DMS114 treated with DMSO at 0.1 percent for 48 hours (cell line): ENCODE measurements around the gene CDC42.

ENCODE experiments used
- DNase-seq: peaks from one replicate; lab custom pipeline; 2025; ENCODE audit not compliant: unreplicated experiment; lab: John Stamatoyannopoulos, UW

Gene CDC42

DNA sequence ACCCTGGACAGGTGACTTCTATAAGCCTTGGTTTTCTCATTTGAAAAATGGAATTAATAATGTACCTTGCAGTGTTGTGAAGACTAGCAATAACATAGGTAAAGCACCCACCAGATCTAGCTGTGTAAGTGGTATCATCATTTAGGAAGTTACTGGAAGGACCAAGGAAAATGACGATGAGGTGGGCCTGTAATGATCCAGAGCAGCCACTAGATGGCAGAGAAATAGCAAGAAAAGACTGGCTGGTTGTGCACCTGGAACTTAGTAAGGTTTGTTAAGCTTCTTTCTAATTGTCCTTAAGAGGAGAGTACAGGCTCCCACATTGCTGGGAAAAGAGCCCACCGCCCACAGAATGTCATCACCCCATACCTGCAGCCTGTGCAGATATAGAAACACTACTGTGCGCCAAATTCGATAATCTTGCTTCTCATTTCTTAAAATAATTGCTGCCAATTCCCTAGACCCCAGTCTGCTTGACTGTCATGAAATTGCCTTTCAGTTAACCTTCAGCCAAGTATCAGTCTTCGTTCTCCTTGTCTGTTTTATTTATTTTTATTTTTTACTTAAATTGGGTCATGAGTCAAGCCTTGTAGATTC is 53.2 kb downstream of the CDC42 start:
- peak; percentile 55 for DNase-seq

DNA sequence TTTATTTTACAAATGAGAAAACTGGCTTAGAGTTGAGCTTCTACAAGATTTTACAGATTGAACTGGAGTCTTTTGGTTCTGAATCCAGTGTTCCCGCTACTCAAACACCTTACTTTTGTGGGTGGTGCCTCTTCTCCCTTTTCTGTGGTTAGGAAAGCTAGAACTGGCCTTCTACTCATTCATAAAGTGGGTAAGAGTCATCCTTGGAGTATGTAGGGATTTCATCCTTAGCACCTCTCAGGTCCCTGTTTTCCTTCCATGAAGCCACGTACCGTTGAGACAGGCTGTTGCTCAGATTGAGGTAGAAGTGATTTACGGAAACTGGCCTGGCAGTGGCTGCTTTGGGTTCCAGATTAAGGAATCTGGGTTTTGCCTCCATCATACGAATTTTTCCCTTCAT is 54.6 kb downstream of the CDC42 start:
- no peak for DNase-seq

DNA sequence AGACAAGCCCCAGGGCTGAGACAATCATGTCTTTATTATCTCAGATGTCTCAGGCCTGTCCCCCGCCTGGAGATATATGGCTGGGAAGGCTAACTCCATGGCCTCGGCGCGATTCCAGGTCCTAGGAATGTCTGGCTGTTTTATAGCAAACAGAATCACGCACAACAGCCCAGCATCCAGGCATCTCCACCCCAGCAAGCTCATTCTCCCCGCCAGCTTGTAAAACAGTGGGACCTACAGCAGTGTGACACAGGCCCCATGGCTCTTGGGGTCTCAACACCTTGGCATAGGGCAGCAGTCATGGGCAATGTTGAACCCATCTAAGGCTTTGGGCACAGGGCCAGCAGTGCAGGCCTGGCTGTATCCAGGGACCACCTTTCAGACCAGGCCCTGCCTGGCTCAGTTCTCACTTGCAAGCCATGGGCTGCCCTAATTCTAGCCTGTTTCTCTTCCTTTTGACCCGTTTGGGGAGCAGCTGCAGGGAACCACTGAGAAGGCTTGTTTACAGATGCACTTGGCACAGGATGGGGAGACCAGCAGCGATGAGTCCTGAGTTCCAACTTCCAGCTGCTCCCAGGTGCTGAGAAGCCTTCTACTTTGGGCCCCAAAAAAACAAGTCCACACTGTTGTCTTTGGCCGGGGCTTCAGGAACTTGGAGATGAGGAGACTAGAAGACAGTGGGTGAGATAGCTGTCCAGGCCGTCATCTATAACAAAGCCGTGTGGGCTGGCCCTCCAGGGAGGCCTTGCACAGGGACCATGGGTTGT is 56.0 kb downstream of the CDC42 start:
- DNase-seq: no peak

DNA sequence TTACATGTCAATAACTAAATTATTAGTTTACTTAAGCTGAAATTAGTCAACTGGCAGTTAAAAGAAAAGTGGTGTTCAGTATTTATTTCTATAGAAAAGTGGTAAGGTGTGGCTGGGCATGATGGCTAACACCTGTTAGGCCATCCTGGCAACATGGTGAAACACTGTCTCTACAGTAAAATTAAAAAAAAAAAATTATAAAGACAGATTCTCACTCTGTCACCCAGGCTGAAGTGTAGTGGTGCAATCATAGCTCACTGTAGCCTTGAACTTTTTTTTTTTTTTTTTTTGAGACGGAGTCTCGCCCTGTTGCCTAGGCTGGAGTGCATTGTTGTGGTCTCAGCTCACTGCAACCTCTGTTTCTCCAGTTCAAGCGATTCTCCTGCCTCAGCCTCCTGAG is 57.5 kb downstream of the CDC42 start:
- DNase-seq: no peak

DNA sequence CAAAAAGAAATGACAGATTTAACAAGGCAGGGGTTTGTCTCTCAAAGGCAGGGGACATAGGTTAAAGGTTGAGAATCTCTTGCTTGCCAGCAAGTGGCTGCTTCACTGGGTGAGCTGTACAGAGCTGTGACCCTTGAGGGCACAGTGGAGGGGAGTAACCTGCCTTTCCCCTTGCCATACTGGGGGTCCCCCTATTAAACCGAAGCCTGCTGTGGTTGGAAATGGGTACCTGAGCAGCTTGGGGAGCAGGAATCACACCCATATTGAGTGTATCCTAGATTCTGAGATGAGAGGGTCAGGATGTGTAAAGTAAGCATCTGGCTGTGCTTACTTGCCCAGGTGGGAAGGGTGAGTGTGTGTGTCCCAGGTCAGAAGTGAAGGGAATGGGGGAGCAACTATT is 58.6 kb downstream of the CDC42 start:
- DNase-seq: no peak

DNA sequence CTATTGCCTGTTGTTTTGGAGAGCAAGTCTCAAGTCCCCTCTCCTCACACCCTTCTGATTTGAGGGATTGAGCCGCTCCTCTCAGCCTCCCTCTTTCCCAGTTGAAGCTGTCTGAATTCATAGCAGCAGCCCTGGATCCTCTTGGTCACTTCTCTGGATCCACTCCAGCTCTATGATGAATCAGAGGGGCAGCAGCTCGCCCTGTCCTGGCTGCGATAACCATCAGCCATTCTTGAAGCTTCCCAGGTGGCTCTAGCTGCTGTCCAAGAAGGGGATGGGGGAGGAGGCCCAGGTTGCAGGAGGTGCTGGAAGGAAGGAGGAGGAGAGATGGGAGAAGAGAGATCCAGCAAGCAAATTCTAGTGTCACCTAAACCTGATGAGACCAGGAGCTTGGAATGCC is 59.1 kb downstream of the CDC42 start:
- DNase-seq: no peak

DNA sequence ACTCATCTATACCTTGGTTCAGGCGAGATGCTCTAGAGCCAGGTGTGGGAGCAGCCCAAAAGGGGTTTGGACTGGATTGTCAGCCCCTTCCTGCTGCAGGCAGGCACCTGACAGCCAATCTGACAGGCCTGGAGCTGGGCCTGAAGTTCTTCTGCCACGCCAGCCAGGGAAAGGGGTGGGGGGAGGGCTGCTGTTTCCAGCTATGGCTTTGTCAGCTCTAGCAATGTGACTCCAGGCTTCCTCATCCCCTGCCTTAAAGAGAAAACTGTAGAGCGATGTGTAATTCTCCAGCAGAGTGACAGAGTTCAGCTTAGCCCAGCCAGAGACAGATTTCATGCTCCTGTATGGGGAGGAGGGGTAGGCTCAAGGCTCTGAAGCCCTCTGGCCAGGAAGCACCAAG is 60.0 kb downstream of the CDC42 start:
- no peak for DNase-seq

DNA sequence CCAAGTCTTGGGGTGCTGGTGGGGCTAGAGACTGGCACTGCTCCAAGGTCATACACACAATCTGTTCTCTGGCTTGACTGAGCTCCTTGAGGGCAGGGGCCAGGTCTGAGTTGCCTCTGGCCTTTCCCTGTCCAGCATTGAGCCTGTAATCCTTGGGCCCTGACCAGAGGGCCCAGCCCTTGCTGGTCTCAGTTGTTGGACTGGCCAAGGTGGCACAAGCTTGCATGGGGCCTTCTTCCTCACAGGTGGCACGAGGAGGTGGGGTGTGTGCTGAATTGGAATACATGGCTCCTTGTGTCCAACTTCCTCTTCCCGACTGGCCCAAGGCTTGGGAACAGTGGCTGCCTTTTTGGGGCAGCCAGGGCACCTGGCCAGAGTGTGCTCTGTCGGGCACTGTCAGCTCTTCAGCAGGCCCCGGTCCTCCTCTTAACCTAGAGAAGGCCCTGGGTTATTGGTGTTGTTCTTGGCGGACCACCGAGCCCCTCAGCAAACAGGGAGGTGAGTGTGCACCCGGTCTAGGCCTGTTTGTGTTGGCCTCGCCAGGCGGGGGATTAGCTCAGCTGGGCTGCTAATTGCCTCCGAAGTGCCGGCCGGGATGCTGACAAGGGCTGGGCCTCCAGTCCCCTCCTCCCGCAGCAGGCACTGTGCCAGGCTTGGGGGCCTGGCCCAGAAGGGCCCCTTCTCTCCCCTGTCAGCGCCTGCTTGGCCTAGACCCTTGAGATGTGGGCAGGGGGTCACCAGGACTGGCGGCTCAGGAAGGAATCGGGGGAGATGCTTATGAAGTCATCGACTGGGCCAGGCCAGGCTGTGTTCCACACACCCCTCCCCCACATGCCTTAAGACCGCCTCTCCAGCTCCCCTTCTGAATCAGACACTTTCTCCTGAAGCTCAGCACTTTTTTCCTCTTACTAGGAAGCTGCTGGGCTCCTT is 61.8 kb downstream of the CDC42 start:
- DNase-seq: no peak

DNA sequence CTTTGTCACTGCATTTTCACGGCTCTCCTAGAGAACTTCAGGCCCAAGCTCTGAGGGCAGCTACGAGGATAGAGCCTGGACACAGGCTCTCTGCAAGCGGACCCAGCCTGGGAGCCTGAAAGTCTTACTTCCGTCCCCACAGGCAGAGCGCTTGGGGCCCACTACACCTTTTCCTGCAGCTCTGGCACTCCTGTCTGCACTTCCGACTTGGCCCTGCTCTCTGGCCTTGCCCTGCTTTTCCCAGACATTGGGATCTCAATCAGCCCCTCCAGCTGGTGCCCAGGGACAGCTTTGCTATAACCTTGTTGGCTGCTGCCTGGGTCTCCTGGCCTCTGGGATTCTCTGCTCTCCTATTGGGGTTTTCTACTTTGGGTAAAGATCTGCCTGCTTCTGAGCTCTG is 62.8 kb downstream of the CDC42 start:
- no peak for DNase-seq

DNA sequence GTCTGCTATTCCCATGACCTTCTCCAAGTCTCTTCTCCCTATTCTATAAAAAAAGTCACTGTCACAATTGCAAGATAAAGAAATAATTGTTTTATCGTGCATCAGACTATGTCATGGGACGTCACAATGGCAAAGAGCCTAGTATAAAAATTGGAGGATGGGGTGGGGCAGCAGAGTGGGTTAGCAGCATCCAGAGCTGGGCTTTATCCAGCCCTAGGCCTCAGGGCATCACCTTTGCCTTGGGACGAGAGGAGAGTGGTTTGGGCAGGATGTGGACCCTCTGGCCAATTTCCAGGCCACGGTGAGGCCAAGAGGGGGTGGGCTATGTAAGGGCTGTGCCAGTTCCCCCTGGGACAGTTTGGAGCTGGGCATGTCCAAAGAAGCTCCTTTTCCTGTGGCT is 64.7 kb downstream of the CDC42 start:
- DNase-seq: no peak

DNA sequence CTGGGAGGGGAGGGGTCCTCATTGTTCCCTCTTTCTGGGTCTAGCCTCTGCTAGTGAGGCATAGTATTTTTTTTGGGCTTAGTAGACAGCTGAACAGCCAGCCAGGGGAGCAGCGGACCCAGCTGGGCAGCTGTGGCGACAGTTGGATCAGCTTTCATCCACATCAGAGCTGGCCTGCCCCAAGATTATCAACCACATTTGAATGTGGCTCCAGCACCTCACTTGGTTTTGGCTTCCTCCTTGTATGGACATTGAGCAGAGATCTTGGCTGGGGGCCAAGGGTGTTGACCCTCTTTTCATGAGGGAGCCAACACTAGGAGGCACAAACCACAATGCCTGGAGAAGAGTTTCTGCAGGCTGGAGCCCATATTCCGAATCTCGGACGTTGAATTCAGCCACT is 65.3 kb downstream of the CDC42 start:
- DNase-seq: no peak

DNA sequence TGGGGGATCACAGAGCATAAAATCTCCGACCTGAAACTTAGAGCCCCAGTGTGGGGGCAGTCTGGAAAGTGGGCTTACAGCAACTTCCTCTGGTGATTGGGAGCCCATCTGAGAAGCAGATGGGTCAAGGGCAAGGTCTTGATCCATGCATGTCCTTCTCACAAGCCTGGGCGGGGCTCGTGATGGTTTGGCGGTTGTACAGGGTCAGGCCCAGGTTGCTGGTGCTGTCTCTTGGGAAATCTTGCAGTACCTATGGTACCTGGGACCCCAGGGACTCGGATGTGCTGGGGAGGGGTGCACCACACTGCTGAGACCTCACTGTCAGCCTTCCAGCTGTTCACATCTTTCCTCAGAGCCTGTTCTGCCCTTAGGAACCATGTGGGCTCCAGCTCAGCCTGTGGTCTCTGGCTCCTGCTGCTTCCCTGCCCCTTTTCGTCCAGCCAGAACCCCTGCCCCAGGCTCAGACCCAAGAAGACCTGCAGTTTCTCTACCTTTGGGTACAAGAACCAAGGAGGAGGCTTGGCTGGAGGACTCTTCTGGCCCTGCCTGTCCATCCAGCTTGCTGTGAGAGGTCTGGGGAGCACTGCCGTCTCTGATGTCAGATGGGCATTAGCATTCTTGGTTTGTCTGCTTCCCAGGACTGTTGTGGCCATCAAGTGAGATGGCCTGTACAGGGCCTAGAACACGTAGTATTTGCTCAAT is 65.9 kb downstream of the CDC42 start:
- DNase-seq: no peak

DNA sequence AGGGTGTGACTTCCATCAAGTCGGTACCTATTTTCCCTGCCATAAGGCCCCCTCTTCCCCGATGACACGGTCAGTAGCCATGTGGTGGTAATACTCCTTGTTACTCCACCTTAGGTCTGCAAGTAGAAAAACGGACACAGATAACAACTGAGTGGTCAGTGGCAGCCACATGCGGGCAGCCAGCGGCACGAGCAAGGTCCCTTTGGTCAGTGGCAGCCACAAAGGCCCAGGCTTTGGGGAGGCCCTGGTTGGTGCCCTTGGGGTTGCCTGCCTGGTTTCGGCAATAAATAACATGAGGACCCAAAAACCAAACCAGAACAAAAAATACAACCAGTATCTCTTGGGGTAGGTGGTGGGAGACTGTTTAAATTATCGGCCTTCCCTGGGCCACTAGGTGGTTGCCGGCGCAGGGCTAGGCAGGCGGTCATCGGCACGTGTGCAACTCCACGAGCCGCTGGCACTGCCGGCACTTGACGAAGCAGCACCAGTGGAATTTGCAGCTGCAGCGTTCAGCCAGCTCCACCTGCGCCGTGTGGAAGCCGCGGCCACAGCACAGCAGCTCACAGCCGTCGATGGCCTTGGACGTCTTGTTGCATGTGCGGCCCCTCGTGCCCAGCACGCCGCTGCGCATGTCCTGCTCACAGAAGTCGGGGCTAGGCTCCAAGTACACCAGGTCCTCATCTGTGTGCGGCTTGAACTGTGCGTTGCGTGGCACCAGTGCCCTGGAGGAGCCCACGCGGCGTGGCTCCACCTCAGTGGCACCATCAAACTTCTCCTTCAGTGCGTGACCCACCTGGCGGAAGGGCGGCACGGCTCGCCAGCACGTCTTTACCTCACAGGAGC is 67.3 kb downstream of the CDC42 start:
- no peak for DNase-seq

DNA sequence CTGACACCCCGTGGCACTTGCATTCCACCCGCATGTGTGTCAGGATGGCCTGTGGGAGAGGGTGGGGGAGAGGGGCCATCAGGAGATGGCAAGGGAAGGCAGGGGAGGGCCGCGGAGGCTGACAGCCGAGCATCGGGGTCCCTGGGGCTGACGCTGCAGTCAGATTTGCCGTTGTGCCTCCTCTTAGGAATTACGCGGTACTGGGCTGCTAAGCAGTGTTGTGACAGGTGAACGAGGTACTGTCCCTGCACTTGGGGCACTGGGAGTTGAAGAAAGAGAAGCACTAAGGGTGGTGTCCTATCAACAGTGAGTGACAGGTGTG is 67.9 kb downstream of the CDC42 start:
- DNase-seq: no peak

DNA sequence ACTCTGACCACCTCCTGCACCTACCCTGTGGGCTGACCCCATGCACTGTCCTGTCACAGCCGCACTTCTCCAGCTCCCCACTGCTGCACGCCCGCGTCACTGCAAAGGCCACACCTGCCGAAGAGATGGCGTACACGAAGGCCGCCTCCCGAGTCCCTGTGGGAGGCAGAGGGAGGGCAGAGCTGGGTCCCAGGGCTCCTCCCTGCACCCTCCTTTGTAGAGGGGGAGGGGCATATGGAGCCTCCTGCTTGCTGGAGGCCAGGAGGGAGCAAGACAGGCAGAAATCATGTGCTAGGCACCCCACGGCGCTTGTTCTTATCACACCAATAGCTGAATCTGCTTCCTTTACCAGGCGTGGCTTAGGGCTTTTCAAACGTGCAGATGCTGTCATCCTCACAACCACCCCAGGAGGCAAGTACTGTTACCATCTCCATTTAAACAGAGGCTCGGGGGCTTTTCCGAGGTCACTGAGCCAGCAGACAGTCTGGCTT is 69.0 kb downstream of the CDC42 start:
- DNase-seq: no peak

DNA sequence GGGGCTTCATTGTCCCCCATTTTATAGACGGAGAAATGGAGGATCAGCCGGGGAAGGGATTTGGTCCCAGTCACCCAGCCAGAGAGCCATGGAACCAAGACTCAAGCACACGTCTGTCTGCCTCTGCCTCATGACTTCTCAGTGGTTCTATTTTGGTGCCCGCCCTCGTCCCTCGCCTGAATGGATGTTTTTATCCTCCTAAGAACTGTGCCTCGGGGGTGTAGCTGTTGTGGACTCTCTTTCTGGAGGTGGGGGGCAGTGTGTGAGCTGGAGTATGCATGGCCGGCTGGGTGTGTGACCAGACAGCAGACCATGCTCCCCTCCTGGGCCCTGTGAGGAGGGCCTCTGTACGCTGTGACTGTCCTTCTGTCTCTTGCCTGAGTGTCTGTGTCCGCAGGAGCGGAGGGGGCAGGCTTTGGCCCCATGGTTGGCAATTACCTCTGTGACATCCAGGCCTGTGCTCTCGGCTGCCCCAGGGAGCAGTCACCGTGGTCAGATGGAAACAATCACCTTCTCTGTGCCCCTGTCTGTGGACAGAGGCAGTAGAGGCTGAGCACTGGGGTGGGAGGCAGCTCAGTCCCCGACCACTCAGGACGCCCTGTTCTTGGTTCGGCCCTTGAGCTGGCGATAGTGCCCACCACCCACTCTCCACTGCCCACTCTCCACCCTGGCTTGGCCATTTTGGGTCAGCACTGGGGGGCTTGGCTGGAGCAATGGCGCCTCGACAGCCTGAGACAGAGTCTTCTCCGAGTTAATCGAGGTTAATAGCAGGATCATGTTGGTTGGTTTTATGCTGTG is 70.0 kb downstream of the CDC42 start:
- no peak for DNase-seq

DNA sequence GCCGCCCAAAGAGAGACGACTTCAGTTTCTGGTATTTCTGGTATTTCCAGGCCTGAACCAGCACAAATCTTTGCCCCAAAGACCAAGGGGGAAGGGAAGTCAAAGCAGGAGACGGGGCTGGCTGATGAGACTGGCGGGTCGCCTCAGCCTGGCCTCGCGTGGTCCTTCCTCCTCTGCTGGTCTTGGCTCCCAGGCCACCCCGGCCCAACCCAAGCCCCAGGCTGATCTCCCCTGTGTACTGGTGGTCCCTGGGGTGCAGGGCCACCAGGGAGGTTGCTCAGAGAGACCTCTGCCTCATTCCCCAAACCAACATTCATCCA is 70.5 kb downstream of the CDC42 start:
- DNase-seq: no peak

DNA sequence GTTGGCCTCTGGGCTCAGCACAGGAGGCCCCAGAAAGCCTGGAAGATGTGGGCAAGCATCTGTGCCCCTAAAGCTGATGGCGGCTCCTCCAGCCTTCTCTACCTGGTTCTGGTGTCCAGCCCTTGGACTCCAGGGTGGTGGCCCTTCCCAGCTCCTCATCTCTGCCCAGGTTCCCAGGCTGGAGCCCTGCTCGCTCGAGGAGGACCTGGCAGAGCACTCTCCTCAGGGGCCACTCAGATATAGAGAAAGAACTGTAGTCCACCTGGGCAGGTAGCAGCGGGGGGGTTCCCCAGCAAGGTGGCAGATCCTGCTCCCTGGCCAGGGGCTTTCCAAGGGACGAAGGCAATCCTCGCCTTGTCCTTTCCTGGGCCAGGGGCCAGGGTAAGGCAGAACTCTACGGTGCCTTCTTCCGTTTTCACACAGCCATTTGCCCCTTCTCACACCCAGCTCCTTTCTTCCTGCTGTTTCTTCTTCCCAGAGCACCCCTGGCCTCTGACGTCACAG is 71.4 kb downstream of the CDC42 start:
- no peak for DNase-seq

DNA sequence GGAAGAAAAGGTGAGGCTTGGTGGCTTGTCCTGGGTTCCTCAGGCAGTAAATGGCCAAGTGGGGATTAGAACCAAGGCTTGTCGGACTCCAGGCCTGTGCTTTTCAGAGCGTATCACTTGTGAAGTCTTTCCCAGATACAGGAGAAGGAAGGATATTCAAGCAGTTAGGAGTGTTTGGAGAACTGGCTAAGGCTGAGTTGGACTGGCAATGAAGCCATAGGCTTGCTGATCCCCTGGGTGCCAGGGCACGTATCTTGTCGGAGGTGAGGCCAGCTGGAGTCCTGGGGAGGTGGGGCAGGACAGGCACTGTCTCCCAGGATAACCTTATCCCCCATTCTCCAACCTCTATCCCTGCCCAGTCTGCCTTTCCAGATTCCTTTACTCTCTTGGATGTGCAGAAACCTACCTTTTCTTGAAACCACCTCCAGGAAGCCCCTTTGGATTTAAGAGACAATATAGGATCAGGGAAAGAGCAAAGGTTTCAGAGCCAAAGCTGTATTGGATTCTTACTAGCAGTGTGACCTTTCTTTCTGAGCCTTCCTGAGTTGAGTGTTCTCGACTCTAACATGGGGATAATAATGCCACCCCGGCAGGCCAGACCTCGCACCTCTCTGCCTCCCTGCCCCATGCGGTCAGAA is 72.2 kb downstream of the CDC42 start:
- no peak for DNase-seq
